ENCODE measurements around the gene SLC35A1.

Gene SLC35A1

DNA sequence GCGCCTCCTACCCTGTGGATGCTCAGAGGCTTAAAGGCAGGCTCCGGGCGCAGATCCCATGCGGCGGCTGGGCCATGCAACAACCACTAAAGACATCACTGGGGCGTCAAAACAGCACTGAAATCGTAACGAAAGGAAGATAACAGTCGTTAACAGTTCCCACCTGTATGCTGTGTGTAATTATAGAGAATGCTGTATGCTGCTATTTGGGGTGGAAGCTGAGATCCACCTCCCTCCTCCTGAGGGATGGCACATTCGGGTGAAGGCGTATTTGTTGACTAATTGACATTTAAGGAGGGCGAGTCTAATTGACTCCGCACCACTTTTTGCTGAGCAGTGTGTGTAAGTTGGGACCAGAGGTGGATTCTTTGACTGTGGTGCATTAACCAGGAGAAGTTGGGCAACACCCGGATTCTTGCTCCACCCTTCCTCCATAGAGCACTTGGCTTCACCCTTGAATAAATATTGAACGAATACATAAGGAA is 687 bp downstream of the SLC35A1 start (continued):
- TF ChIP-seq, protein P1, sequence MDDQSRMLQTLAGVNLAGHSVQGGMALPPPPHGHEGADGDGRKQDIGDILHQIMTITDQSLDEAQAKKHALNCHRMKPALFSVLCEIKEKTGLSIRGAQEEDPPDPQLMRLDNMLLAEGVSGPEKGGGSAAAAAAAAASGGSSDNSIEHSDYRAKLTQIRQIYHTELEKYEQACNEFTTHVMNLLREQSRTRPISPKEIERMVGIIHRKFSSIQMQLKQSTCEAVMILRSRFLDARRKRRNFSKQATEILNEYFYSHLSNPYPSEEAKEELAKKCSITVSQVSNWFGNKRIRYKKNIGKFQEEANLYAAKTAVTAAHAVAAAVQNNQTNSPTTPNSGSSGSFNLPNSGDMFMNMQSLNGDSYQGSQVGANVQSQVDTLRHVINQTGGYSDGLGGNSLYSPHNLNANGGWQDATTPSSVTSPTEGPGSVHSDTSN (CRISPR knock-in tag; IDR thresholded peaks at IDR 0.05), result no peak
- TF ChIP-seq HIC1 (tag by site-specific recombination; IDR thresholded peaks at IDR 0.05) (no peak), ZNF530 (tag by site-specific recombination; IDR thresholded peaks at IDR 0.05; ENCODE audit: low read depth) (no peak), ZFP69B (tag by site-specific recombination; IDR thresholded peaks at IDR 0.05) (peak; percentile 32; the same call in 1 of the 2 replicates), ZNF350 (tag by site-specific recombination; IDR thresholded peaks at IDR 0.05) (no peak), ZBTB8A (tag by site-specific recombination; IDR thresholded peaks at IDR 0.05) (no peak; the same call in 1 of the 2 replicates), SP2 (tag by site-specific recombination; IDR thresholded peaks at IDR 0.05) (peak; percentile 12; the same call in 1 of the 2 replicates), PRDM1 (tag by site-specific recombination; IDR thresholded peaks at IDR 0.05) (no peak), ZNF366 (tag by site-specific recombination; conservative IDR thresholded peaks at IDR 0.05) (no peak)

DNA sequence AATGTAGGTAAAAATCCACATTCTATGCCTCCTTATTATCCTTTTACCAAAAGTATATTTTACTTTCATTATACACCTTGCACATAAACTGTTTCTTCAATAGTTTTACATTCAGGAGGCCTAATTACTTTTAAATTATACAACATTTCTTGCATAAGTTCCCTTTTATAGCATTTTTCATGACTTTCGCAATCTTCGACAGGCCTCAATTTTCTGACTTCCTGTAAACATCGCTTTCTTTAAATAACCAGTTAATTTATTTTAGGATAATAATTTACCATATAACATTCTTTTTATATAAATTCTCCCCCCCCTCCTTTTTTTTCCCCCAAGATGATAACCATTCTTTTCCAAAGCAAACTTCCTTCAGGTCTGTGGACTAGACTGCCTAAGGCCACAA is 9.2 kb downstream of the SLC35A1 start:
- ChIA-PET POLR2A (no interaction called here), CTCF (interaction anchor here (0.8 kb wide), 1 partner anchor 203 kb away, joined by 3 read pairs; no protein-coding TSS in a partner anchor)
- Histone ChIP-seq H3K27ac (ENCODE audit: extremely low read depth, low read depth, low read length) (no peak overlapping the region), H3K36me3 (ENCODE audit: control insufficient read depth in 2 of 2, insufficient read depth in 1 of 2, low read length in 2 of 2) (peaks cover 0 to 30% of the 10 kb centered on the region in 2 experiments; a peak in 1 of 3 replicates), H3K4me3 (ENCODE audit: low read depth, low read length) (no peak overlapping the region), H3K9me3 (ENCODE audit: control insufficient read depth, insufficient read depth, low read depth, low read length) (no peaks in the 10 kb centered on the region), H3K4me1 (ENCODE audit: control insufficient read depth, insufficient read depth, low read length) (no peaks in the 10 kb centered on the region)
- TF ChIP-seq TCF7L2 (IDR thresholded peaks at IDR 0.05; ENCODE audit: borderline replicate concordance, low read depth, low read length), result no peak
- no peak for TF ChIP-seq ZNF174 (tag by site-specific recombination; IDR thresholded peaks at IDR 0.05)
- TF ChIP-seq, protein P2, sequence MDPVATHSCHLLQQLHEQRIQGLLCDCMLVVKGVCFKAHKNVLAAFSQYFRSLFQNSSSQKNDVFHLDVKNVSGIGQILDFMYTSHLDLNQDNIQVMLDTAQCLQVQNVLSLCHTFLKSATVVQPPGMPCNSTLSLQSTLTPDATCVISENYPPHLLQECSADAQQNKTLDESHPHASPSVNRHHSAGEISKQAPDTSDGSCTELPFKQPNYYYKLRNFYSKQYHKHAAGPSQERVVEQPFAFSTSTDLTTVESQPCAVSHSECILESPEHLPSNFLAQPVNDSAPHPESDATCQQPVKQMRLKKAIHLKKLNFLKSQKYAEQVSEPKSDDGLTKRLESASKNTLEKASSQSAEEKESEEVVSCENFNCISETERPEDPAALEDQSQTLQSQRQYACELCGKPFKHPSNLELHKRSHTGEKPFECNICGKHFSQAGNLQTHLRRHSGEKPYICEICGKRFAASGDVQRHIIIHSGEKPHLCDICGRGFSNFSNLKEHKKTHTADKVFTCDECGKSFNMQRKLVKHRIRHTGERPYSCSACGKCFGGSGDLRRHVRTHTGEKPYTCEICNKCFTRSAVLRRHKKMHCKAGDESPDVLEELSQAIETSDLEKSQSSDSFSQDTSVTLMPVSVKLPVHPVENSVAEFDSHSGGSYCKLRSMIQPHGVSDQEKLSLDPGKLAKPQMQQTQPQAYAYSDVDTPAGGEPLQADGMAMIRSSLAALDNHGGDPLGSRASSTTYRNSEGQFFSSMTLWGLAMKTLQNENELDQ (tag by site-specific recombination; IDR thresholded peaks at IDR 0.05; ENCODE audit: low read depth), result no peak
- TF ChIP-seq REST (tag by site-specific recombination; IDR thresholded peaks at IDR 0.05), result no peak
- TF ChIP-seq YY1 (tag by site-specific recombination; IDR thresholded peaks at IDR 0.05), result no peak
- TF ChIP-seq ZNF155 (tag by site-specific recombination; IDR thresholded peaks at IDR 0.05), result no peak
- TF ChIP-seq, protein P3, sequence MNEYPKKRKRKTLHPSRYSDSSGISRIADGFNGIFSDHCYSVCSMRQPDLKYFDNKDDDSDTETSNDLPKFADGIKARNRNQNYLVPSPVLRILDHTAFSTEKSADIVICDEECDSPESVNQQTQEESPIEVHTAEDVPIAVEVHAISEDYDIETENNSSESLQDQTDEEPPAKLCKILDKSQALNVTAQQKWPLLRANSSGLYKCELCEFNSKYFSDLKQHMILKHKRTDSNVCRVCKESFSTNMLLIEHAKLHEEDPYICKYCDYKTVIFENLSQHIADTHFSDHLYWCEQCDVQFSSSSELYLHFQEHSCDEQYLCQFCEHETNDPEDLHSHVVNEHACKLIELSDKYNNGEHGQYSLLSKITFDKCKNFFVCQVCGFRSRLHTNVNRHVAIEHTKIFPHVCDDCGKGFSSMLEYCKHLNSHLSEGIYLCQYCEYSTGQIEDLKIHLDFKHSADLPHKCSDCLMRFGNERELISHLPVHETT (tag by site-specific recombination; IDR thresholded peaks at IDR 0.05), result no peak
- no peak for TF ChIP-seq KLF17 (tag by site-specific recombination; IDR thresholded peaks at IDR 0.05)
- TF ChIP-seq ZNF112 (tag by site-specific recombination; IDR thresholded peaks at IDR 0.05), result no peak
- TF ChIP-seq, protein P1 (CRISPR knock-in tag; IDR thresholded peaks at IDR 0.05), result no peak
